PC-3 (cell line): ENCODE results near the gene FGD4.

Experiments
- EZH2 ChIP-seq: fragments of 300-600 bp; sonication (generic); IDR thresholded peaks from one replicate; pipeline ENCODE4 v1.6.1; 2017; ENCODE audit warnings: antibody characterized with exemption, mild to moderate bottlenecking, low read length; ENCODE audit not compliant: unreplicated experiment
- TF ChIP-seq, protein P1 (sequence below): fragments of 300-600 bp; sonication (generic); conservative IDR thresholded peaks from 2 replicates; pipeline ENCODE4 v1.5.1; 2017; ENCODE audit warnings: antibody characterized with exemption, low read depth, mild to moderate bottlenecking, low read length

DNA sequence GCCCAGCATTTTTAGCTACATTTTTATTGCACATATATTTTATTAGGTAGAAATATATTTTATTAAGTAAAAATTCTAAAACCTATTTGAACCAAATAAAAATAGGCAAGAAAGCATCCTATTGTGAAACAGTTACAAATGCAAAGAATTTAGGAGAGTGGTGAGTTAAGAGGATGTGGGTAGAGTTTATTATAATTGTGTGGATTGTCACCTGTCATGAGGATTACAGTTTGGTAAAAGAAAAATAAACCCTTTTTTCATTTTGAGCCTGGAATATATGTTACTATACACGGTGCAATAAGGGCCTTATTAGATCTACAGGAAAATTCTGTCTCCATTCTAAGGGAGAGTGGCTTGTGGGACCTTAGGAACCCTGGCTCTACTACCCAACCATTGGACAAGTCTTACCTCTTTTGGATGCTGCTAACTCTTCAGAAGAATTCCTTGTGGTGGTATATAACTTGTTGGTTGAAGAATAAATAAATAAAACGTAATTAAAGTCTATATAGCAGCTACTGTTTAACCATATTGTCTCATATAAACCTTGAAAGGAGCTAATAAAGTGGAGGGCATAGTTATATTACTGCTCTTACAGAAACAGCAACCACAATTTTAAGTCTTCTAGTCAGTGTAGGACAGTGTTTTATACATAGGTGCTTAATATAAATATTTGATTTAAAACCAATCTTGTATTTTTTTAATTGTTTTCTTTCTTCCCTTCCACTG lies 67.8 kb downstream of the FGD4 start:
- TF ChIP-seq, protein P1, sequence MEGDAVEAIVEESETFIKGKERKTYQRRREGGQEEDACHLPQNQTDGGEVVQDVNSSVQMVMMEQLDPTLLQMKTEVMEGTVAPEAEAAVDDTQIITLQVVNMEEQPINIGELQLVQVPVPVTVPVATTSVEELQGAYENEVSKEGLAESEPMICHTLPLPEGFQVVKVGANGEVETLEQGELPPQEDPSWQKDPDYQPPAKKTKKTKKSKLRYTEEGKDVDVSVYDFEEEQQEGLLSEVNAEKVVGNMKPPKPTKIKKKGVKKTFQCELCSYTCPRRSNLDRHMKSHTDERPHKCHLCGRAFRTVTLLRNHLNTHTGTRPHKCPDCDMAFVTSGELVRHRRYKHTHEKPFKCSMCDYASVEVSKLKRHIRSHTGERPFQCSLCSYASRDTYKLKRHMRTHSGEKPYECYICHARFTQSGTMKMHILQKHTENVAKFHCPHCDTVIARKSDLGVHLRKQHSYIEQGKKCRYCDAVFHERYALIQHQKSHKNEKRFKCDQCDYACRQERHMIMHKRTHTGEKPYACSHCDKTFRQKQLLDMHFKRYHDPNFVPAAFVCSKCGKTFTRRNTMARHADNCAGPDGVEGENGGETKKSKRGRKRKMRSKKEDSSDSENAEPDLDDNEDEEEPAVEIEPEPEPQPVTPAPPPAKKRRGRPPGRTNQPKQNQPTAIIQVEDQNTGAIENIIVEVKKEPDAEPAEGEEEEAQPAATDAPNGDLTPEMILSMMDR = no peak
- no peak for TF ChIP-seq EZH2
